Measurements from ENCODE around the gene CUX1. TPM values are rescaled to one million over a fixed set of nuclear protein-coding genes. Genes with fewer than 3 reads are reported as not detected.
"Not testable (repeated sequence)": the region's sequence is repeated elsewhere in the genome, so short reads cannot be mapped to it uniquely, and the experiment has no call there.

The CUX1 gene
- total RNA-seq, 4 donors from 2014 or later: 52.5 to 93.6 (median 63.7) TPM

DNA sequence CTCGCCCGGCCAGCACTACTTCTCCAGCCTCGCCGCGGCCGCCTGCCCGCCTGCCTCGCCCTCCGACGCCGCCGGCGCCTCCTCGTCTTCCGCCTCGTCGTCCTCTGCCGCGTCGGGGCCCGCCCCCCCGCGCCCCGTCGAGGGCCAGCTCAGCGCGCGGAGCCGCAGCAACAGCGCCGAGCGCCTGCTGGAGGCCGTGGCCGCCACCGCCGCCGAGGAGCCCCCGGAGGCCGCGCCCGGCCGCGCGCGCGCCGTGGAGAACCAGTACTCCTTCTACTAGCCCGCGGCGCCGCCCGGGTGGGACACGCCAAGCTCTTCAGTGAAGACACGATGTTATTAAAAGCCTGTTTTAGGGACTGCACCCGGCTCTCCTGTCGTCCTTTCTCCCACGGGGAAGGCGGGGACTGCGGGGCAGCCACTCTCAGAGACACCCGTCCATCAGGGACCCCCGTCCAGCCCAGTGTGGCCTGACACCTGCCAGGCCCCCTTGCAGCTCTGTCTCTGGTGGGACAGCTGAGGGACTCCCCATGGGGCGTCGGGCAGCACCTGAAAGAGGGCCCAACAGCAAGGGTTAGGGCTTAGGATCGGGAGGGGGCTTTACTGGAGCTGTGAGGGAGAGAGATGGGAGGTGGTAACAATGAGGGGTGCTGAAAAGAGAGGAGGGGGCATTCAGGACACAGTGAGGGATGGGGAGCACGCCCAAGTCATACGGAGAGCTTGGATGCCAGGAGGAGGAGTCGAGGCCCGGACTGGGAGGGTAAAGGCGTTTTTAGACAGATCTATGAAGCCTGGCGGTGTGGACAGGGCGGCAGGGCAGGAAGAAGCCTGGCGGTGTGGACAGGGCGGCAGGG lies 504.1 kb downstream of the CUX1 start:
- Histone ChIP-seq H3K27ac (peak overlapping the region; percentile 26), H3K36me3 (peaks cover 2% of the 10 kb centered on the region), H3K4me1 (peaks cover 9% of the 10 kb centered on the region), H3K9me3 (no peaks in the 10 kb centered on the region), H3K4me3 (peak overlapping the region; percentile 19), H3K27me3 (peaks cover 11% of the 10 kb centered on the region)
- WGBS: 41% methylated on average over 20 of the region's 73 CpGs
- TF ChIP-seq, protein P1, sequence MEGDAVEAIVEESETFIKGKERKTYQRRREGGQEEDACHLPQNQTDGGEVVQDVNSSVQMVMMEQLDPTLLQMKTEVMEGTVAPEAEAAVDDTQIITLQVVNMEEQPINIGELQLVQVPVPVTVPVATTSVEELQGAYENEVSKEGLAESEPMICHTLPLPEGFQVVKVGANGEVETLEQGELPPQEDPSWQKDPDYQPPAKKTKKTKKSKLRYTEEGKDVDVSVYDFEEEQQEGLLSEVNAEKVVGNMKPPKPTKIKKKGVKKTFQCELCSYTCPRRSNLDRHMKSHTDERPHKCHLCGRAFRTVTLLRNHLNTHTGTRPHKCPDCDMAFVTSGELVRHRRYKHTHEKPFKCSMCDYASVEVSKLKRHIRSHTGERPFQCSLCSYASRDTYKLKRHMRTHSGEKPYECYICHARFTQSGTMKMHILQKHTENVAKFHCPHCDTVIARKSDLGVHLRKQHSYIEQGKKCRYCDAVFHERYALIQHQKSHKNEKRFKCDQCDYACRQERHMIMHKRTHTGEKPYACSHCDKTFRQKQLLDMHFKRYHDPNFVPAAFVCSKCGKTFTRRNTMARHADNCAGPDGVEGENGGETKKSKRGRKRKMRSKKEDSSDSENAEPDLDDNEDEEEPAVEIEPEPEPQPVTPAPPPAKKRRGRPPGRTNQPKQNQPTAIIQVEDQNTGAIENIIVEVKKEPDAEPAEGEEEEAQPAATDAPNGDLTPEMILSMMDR (IDR thresholded peaks at IDR 0.05): no peak
- TF ChIP-seq POLR2A (IDR thresholded peaks at IDR 0.05) (no peak), POLR2AphosphoS5 (IDR thresholded peaks at IDR 0.05) (no peak), EP300 (IDR thresholded peaks at IDR 0.05) (no peak)
- DNase-seq (ENCODE audit: low spot score in 2 of 2): peak; percentile 52 to 57

DNA sequence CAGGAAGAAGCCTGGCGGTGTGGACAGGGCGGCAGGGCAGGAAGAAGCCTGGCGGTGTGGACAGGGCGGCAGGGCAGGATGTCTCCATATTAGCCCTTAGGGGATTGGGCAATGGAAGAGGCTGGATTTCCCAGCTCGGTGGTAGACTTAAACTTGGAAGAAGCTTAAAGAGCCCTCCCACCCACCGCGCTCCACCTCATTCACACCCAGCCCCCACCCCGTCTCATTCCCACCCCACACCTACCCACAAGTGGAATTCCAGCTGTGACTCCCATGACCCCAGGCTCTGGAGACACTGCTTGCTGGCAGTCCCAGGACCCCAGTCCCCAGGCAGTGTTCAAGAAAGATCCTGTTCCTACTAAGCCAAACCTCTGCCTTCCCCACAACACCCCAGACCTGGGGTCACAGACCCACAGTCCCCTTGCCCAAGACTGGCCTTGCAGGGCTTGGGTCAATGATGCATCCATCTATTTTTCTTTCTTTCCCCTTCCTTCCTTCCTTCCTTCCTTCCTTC lies 504.8 kb downstream of the CUX1 start:
- TF ChIP-seq EP300 (IDR thresholded peaks at IDR 0.05) (no peak), POLR2A (IDR thresholded peaks at IDR 0.05) (no peak), POLR2AphosphoS5 (IDR thresholded peaks at IDR 0.05) (no peak)
- TF ChIP-seq, protein P1 (IDR thresholded peaks at IDR 0.05): no peak
- no peak overlapping the region for H3K4me3 ChIP-seq
- peaks cover 9% of the 10 kb centered on the region for H3K4me1 ChIP-seq
- WGBS: 56% methylated on average over 8 of the region's 8 CpGs
- H3K9me3 ChIP-seq: no peaks in the 10 kb centered on the region
- H3K27me3 ChIP-seq: peaks cover 15% of the 10 kb centered on the region
- peak in 1 of 2 donors; percentile 36 for DNase-seq (ENCODE audit: low spot score in 2 of 2)
- no peak overlapping the region for H3K27ac ChIP-seq
- peaks cover 2% of the 10 kb centered on the region for H3K36me3 ChIP-seq

DNA sequence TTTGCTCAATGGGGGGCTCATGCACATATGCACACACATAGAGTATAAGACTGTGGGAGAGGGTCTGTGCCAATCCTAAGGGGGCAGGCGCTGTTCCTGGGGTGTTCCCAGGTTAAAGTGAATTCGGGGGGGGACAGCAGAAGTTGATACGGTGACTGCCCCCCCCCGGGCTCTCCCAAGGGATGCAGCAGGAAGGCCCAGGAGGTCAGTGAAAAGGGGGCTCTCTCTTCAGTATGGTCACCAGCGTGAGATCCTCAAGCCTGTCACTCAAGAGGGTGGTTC lies 506.4 kb downstream of the CUX1 start:
- no peaks in the 10 kb centered on the region for H3K9me3 ChIP-seq
- peaks cover 9% of the 10 kb centered on the region for H3K4me1 ChIP-seq
- TF ChIP-seq POLR2A (IDR thresholded peaks at IDR 0.05) (no peak), EP300 (IDR thresholded peaks at IDR 0.05) (no peak), POLR2AphosphoS5 (IDR thresholded peaks at IDR 0.05) (no peak)
- TF ChIP-seq, protein P1 (IDR thresholded peaks at IDR 0.05): no peak
- H3K27me3 ChIP-seq: peaks cover 15% of the 10 kb centered on the region
- H3K36me3 ChIP-seq: no peaks in the 10 kb centered on the region
- no peak overlapping the region for H3K27ac ChIP-seq
- no peak overlapping the region for H3K4me3 ChIP-seq
- WGBS: 81% methylated on average over 4 of the region's 5 CpGs
- DNase-seq (ENCODE audit: low spot score in 2 of 2): no peak

DNA sequence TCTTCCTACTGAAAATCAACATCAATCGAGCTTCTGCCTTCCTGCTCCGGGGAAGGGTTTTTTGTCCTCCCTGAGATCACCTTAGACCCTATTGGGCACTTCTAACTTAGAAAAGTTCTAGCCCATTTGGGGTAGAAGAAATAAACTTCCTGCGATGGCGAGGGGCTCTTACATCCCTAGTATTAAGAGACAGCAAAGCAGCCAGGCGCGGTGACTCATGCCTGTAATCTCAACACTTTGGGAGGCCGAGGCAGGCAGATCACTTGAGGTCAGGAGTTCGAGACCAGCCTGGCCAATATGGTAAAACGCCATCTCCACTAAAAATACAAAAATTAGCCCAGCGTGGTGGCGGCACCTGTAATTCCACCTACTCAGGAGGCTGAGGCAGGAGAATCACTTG lies 507.7 kb downstream of the CUX1 start:
- not testable (repeated sequence) for H3K4me3 ChIP-seq; H3K4me1 ChIP-seq; DNase-seq (ENCODE audit: low spot score in 2 of 2); H3K36me3 ChIP-seq; H3K27ac ChIP-seq; H3K9me3 ChIP-seq
- H3K27me3 ChIP-seq: peaks cover 17% of the 10 kb centered on the region
- WGBS: 92% methylated on average over 11 of the region's 11 CpGs

DNA sequence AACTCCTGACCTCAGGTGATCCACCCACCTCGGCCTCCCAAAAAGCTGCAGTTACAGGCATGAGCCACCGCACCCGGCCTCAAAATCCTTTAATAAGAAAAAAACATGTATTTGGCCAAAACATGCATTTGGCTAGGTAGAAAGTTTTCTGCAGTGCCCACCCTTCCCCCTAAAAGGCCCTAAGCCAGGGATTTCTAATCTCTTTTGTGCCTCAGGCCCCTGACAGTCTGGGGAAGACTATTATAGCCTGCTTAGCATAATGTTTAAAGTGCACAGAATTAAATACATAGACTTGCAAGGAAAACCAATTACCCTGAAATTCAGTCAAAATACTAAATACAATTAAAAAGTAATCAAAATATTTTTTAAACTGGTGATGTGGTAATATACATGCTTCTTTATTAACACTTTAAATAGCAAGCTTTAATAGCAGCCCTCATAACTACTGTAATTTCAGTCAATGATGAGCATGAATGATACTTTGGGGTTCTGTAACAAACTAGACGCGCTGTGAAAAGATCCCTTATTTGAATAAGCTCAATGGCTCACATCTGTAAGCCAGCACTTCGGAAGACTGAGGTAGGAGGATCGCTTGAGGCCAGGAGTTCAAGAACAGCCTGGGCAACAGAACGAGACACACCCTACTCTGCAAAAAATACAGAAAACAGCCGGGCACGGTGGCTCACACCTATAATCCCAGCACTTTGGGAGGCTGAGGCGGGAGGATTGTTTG lies 508.9 kb downstream of the CUX1 start:
- no peaks in the 10 kb centered on the region for H3K9me3 ChIP-seq
- H3K27me3 ChIP-seq: peaks cover 17% of the 10 kb centered on the region
- 84% methylated on average over 11 of the region's 11 CpGs for WGBS
- peaks cover 4% of the 10 kb centered on the region for H3K4me1 ChIP-seq
- H3K36me3 ChIP-seq: no peaks in the 10 kb centered on the region
- no peak overlapping the region for H3K27ac ChIP-seq
- TF ChIP-seq POLR2AphosphoS5 (IDR thresholded peaks at IDR 0.05) (no peak), EP300 (IDR thresholded peaks at IDR 0.05) (no peak), POLR2A (IDR thresholded peaks at IDR 0.05) (no peak)
- TF ChIP-seq, protein P1 (IDR thresholded peaks at IDR 0.05): no peak
- H3K4me3 ChIP-seq: no peak overlapping the region
- no peak for DNase-seq (ENCODE audit: low spot score in 2 of 2)

DNA sequence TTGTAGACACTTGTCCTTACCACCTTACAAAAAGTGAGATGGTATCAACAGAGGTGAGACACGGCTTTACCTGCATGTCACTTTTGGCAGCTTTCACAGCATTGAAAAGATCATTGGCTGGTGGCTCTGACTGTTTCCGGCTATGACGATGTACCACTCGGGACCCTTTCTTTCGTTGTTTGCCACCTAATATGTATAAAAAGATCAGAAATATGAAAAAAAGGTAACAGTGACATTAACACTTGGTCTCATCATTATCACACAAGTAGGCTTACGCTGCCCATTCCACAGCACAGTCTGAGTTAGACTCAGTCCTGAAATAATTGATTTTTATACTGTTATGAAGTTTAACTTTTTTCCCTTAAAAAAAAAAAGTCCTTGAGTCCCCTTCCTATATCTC lies 509.8 kb downstream of the CUX1 start:
- not testable (repeated sequence) for H3K27ac ChIP-seq; H3K4me3 ChIP-seq; H3K9me3 ChIP-seq; H3K4me1 ChIP-seq; DNase-seq (ENCODE audit: low spot score in 2 of 2); H3K36me3 ChIP-seq
- 82% methylated on average over 6 of the region's 6 CpGs for WGBS
- peaks cover 12% of the 10 kb centered on the region for H3K27me3 ChIP-seq

DNA sequence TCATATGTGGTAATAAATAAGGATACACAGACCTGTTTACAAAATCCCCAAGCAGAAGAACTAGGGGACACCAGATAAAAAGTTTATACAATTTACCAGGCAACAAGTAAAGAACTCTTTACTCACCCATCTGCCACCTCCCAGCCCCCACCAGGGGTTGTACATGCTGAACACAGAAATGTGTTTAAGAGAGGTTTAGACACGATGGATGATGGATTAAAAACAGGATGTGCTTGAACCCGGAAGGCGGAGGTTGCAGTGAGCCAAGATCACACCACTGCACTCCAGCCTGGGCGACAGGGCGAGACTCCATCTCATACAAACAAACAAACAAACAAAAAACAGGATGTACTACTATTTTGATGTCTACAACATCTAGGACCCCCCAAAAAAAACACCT lies 511.4 kb downstream of the CUX1 start:
- 65% methylated on average over 5 of the region's 5 CpGs for WGBS
- H3K36me3 ChIP-seq; H3K27ac ChIP-seq; H3K4me3 ChIP-seq; DNase-seq (ENCODE audit: low spot score in 2 of 2); H3K9me3 ChIP-seq; H3K4me1 ChIP-seq: not testable (repeated sequence)
- H3K27me3 ChIP-seq: peaks cover 12% of the 10 kb centered on the region

DNA sequence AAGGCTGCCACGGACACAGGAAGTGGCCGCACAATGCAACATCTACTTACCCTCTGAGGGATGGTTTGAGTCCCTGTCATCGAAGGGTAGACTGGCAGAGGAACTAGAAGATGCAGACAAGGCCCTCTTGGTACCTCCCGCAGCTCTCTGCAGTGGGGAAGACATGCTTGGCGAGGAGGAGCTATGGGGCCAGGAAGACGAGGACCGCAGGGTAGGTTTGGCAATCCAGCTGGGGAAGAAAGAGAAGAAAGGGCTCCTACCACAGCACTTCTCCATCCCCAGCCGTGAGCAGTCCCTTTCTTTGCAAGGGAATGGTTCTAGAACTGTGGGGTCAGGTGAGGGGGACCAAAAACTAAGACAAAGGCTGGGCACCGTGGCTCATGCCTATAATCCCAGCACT lies 511.9 kb downstream of the CUX1 start:
- H3K27me3 ChIP-seq: peaks cover 12% of the 10 kb centered on the region
- H3K27ac ChIP-seq; H3K4me1 ChIP-seq; DNase-seq (ENCODE audit: low spot score in 2 of 2); H3K36me3 ChIP-seq; H3K4me3 ChIP-seq; H3K9me3 ChIP-seq: not testable (repeated sequence)
- WGBS: 60% methylated on average over 7 of the region's 9 CpGs

Measured in suprapubic skin (tissue), 4 donors.